Activated T-helper 1 cell treated with anti-CD3 and anti-CD28 coated beads, Interleukin-2, amount 50 U/mL, for 16 hours (primary cell): ENCODE data around the gene ULBP1.
"Not testable (repeated sequence)": the region's sequence is repeated elsewhere in the genome, so short reads cannot be mapped to it uniquely, and the experiment has no call there.

Experiments
- DNase-seq, 2 donors: peaks; one replicate each; pipeline ENCODE4 v3.0.0-alpha.2; 2020; ENCODE audit warnings: low read depth in 1 of 2, low spot score in 1 of 2

The ULBP1 gene

GRCh38 chr6:149951626-149952025 is 12.1 kb upstream of the ULBP1 start:
- no peak for DNase-seq

- not testable (repeated sequence) for DNase-seq
These were observed 10.4 kb upstream of the ULBP1 start for GRCh38 chr6:149953390-149953789.

- not testable (repeated sequence) for DNase-seq
These were observed 9.8 kb upstream of the ULBP1 start for GRCh38 chr6:149953934-149954327.

GRCh38 chr6:149954328-149954983 is 9.3 kb upstream of the ULBP1 start:
- DNase-seq, result not testable (repeated sequence)

- DNase-seq, result not testable (repeated sequence)
These were observed 8.6 kb upstream of the ULBP1 start for GRCh38 chr6:149954984-149955653.

GRCh38 chr6:149955654-149956317 is 8.0 kb upstream of the ULBP1 start:
- not testable (repeated sequence) for DNase-seq

GRCh38 chr6:149958124-149958523 is 5.6 kb upstream of the ULBP1 start:
- not testable (repeated sequence) for DNase-seq

- not testable (repeated sequence) for DNase-seq
These were observed 3.9 kb upstream of the ULBP1 start for GRCh38 chr6:149959806-149960205.

GRCh38 chr6:149960488-149960887 is 3.3 kb upstream of the ULBP1 start:
- no peak for DNase-seq

GRCh38 chr6:149961728-149962425 is 1.9 kb upstream of the ULBP1 start:
- DNase-seq, result no peak

GRCh38 chr6:149962461-149963211 is 1.1 kb upstream of the ULBP1 start:
- DNase-seq, result no peak

- DNase-seq, result no peak
These were observed 606 bp upstream of the ULBP1 start for GRCh38 chr6:149963212-149963461.

- no peak for DNase-seq
These were observed 808 bp downstream of the ULBP1 start for GRCh38 chr6:149964308-149965193.

GRCh38 chr6:149965194-149966020 is 1.7 kb downstream of the ULBP1 start:
- no peak for DNase-seq

GRCh38 chr6:149966319-149966718 is 2.6 kb downstream of the ULBP1 start:
- DNase-seq, result not testable (repeated sequence)

GRCh38 chr6:149967591-149967990 is 3.8 kb downstream of the ULBP1 start:
- DNase-seq, result no peak

- DNase-seq, result not testable (repeated sequence)
These were observed 4.3 kb downstream of the ULBP1 start for GRCh38 chr6:149967999-149968398.

GRCh38 chr6:149968909-149969308 is 5.2 kb downstream of the ULBP1 start:
- DNase-seq, result not testable (repeated sequence)

- no peak for DNase-seq
These were observed 5.9 kb downstream of the ULBP1 start for GRCh38 chr6:149969635-149970034.
